Kidney (tissue), 14 donors: ENCODE data around the gene NFE2L2. TPM values are rescaled to one million over a fixed set of nuclear protein-coding genes. Genes with fewer than 3 reads are reported as not detected.

Experiments
- DNase-seq, 5 donors: peaks; one replicate each; pipeline ENCODE4 v3.0.0-alpha.2; 2013 to 2020
- FAIRE-seq: peaks from 2 replicates; lab custom pipeline; 2012; peaks lifted over from hg19 to GRCh38; lab: Jason Lieb, UNC
- H3K27ac ChIP-seq, 2 donors: one replicate each; pipeline ENCODE4 v1.7.0; 2013; ENCODE audit warnings: low read depth in 2 of 2, low read length in 2 of 2, inconsistent platforms in 1 of 2
- H3K27me3 ChIP-seq: one replicate; pipeline ENCODE4 v1.7.1; 2013; ENCODE audit warnings: low read length, inconsistent platforms; ENCODE audit not compliant: control insufficient read depth, insufficient read depth
- H3K36me3 ChIP-seq, 3 donors: one replicate each; pipeline versions ENCODE4 v1.7.0 to v1.7.1; 2013; ENCODE audit warnings: low read length in 3 of 3, control low read depth in 1 of 3, inconsistent platforms in 1 of 3; ENCODE audit not compliant: insufficient read depth in 3 of 3, control insufficient read depth in 2 of 3
- H3K4me1 ChIP-seq, 3 donors: one replicate each; pipeline versions ENCODE4 v1.7.0 to v1.7.1; 2013; ENCODE audit warnings: low read length in 3 of 3, inconsistent platforms in 1 of 3, low read depth in 1 of 3; ENCODE audit not compliant: control insufficient read depth in 2 of 3, insufficient read depth in 2 of 3
- H3K4me3 ChIP-seq, 3 donors: one replicate each; pipeline versions ENCODE4 v1.7.0 to v1.8.1; 2013; ENCODE audit warnings: low read length in 3 of 3, control low read depth in 1 of 3, inconsistent platforms in 1 of 3
- H3K9ac ChIP-seq, 3 donors: one replicate each; pipeline versions ENCODE4 v1.7.0 to v1.7.1; 2013; ENCODE audit warnings: low read length in 3 of 3, control low read depth in 1 of 3, inconsistent platforms in 1 of 3
- H3K9me3 ChIP-seq, 3 donors: one replicate each; pipeline versions ENCODE4 v1.7.0 to v1.7.1; 2013; ENCODE audit warnings: low read length in 3 of 3, control low read depth in 1 of 3, inconsistent platforms in 1 of 3; ENCODE audit not compliant: control insufficient read depth in 2 of 3, insufficient read depth in 1 of 3
- intact Hi-C: fragments of 100-400 bp; cut with DNase I; formaldehyde crosslinking; loops from one replicate; pipeline ENCODE4 v1.11.1; 2022
- polyA plus RNA-seq: library from polyadenylated mRNA; stranded (reverse); fragments of 350-450 nt; fragmentation: Illumina TruSeq; extraction: RNeasy Lipid Tissue Mini Kit (QIAGEN cat#74804); gene quantifications from one replicate; pipeline ENCODE4 v1.2.3, GENCODE V29; 2014; ENCODE audit warnings: low read depth, low replicate concordance; ENCODE audit not compliant: insufficient read depth
- total RNA-seq: library from RNA; stranded (reverse); fragmentation: NEBNext Ultra II Directional; extraction: Animal tissue kit (Norgen Biotek cat#: 25700); gene quantifications from one replicate; pipeline ENCODE4 v1.2.1, GENCODE V29; 2021
- TF ChIP-seq, protein P1 (sequence below): IDR thresholded peaks from 3 replicates; pipeline ENCODE4 v1.5.1; 2012; ENCODE audit warnings: mild to moderate bottlenecking, moderate library complexity, borderline replicate concordance; ENCODE audit not compliant: insufficient read depth; ENCODE audit errors: extremely low read depth
- donor health status: control.
- donor health status: control.
- donor health status: control.
- donor health status: control.
- donor health status: control.
- donor health status: DM: yes; HTN: yes; CAD: no.
- donor health status: Normal renal cell carcinoma (clear cell type).

NFE2L2 gene
- total and polyA plus RNA-seq, 2 donors from 2014 or later: 105 to 149 TPM

DNA sequence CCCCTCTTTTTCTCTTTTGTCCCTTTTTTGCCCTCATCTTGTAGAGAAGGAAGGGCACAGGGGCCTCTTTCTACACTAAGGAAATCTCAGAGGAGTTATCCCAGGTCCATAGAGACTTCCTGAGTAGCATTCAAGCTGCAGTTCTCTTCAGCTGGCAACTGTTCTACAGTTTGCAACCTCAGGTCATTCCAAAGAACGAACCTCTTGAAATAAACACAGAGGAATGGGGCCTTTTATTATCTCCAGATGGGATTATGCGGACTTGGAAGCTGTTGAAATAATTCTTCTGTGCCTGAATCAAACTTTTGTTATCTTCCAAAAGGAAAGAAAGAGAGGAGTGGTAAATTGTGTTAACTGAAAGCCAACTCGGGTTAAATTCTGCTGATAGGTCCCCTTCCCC lies 31.0 kb upstream of the NFE2L2 start:
- H3K9ac ChIP-seq: no peak overlapping the region

DNA sequence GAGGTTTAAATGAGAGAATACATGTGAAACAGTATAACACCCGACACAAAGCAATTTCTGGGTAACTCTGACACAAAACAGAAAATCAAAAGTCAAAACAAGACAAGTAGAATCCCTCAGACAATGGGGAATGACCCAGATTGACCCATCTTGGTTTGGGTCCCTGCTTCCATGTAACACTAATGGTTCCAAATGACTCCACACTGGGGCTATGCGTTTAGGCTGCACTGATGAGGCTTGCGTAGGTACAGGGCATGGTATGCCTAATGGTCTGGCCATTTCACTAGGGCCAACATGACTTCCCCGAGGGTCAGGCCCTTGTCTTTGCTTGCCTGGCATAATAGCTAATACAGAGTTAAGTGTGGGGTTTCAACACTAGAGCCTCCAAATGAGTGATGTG lies 27.2 kb upstream of the NFE2L2 start:
- DNase-seq: no peak
- intact Hi-C loops: no loop called here

More for the DNA sequence above, 31.0 kb upstream of the NFE2L2 start:
- Histone ChIP-seq H3K4me1 (no peaks in the 10 kb centered on the region), H3K27me3 (no peaks in the 10 kb centered on the region), H3K36me3 (no peaks in the 10 kb centered on the region), H3K9me3 (no peaks in the 10 kb centered on the region), H3K4me3 (no peak overlapping the region), H3K27ac (no peak overlapping the region)
- intact Hi-C loops: no loop called here
- TF ChIP-seq, protein P1, sequence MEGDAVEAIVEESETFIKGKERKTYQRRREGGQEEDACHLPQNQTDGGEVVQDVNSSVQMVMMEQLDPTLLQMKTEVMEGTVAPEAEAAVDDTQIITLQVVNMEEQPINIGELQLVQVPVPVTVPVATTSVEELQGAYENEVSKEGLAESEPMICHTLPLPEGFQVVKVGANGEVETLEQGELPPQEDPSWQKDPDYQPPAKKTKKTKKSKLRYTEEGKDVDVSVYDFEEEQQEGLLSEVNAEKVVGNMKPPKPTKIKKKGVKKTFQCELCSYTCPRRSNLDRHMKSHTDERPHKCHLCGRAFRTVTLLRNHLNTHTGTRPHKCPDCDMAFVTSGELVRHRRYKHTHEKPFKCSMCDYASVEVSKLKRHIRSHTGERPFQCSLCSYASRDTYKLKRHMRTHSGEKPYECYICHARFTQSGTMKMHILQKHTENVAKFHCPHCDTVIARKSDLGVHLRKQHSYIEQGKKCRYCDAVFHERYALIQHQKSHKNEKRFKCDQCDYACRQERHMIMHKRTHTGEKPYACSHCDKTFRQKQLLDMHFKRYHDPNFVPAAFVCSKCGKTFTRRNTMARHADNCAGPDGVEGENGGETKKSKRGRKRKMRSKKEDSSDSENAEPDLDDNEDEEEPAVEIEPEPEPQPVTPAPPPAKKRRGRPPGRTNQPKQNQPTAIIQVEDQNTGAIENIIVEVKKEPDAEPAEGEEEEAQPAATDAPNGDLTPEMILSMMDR: no peak
- FAIRE-seq (no peak), DNase-seq (peak in 2 of 5 donors; percentile 21 to 61)

DNA sequence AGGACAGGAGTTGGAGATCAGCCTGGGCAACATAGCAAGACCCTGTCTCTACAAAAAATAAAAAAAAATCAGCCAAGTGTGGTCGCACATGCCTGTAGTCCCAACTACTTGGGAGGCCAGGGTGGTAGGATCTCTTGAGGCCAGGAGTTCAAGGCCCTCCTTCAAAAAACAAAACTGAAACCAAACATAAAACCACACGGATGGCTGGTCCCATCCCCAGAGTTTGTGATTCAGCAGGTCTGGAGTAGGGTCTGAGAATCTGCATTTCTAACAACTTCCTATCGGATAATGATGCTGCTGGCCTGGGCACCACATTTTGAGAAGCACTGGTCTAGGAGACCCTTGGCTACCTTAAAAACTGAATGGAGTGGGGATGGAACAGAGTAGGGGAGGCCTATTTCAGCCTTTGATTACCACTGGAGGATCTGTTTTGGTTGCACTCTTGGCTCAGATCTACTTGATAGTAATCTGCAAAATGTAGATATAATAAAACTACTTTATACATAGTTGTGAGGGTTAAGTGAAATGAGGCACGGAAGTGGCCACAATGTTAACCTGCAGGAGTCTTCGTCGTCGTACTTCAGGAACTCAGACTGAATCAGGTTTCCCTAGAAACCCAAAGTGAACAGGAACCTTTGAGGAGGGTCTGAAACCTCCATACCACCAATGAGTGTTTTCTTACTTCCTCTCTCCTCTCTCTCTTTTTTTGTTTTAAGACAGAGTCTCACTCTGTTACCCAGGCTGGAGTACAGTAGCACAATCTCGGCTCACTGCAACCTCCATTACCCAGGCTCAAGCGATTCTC lies 25.5 kb upstream of the NFE2L2 start:
- peaks cover 0 to 5% (median 4%) of the 10 kb centered on the region in 3 donors for H3K36me3 ChIP-seq
- H3K4me1 ChIP-seq: peaks cover 0 to 3% (median 0%) of the 10 kb centered on the region in 3 donors
- TF ChIP-seq, protein P1: no peak
- no peak overlapping the region for H3K4me3 ChIP-seq
- no peaks in the 10 kb centered on the region for H3K9me3 ChIP-seq
- H3K27me3 ChIP-seq: no peaks in the 10 kb centered on the region
- intact Hi-C loops: no loop called here
- H3K9ac ChIP-seq: no peak overlapping the region
- FAIRE-seq (no peak), DNase-seq (no peak)
- H3K27ac ChIP-seq: no peak overlapping the region

More for the DNA sequence above, 27.2 kb upstream of the NFE2L2 start:
- H3K27ac ChIP-seq: no peak overlapping the region
- no peak for FAIRE-seq
- H3K27me3 ChIP-seq: no peaks in the 10 kb centered on the region
- no peaks in the 10 kb centered on the region for H3K4me1 ChIP-seq
- no peak overlapping the region for H3K4me3 ChIP-seq
- no peaks in the 10 kb centered on the region for H3K9me3 ChIP-seq
- H3K9ac ChIP-seq: no peak overlapping the region
- TF ChIP-seq, protein P1: no peak
- H3K36me3 ChIP-seq: peaks cover 0 to 5% (median 3%) of the 10 kb centered on the region in 3 donors
